H1 (cell line): Measurements from ENCODE around the gene ZNF133. TPM values are rescaled to one million over a fixed set of nuclear protein-coding genes. Genes with fewer than 3 reads are reported as not detected.

Source experiments
- CTCF ChIA-PET: fragments of 300-600 bp; sonication (Branson Sonifier 250); formaldehyde crosslinking; loops from one replicate; lab custom pipeline; 2021; ENCODE audit not compliant: partially characterized antibody; lab: Charles Lee
- POLR2A ChIA-PET: fragments of 300-600 bp; sonication (Branson Sonifier 250); formaldehyde crosslinking; loops from one replicate; lab custom pipeline; 2021; ENCODE audit warnings: inconsistent platforms; ENCODE audit not compliant: partially characterized antibody; lab: Charles Lee
- DNase-seq, 2 experiments: peaks; one replicate each; pipeline versions ENCODE4 v3.0.0 to v3.0.0-alpha.2; 2010 to 2022; ENCODE audit warnings: low spot score in 2 of 2, low read depth in 1 of 2, mixed read lengths in 1 of 2
- FAIRE-seq: peaks from 2 replicates; lab custom pipeline; 2011; peaks lifted over from hg19 to GRCh38; lab: Jason Lieb, UNC
- H2AFZ ChIP-seq: 2 replicates; pipeline ENCODE4 v1.8.1; 2012; ENCODE audit warnings: low read length, inconsistent platforms
- H2AK5ac ChIP-seq: 2 replicates; pipeline ENCODE4 v1.6.1; 2013; ENCODE audit warnings: low read depth, low read length
- H2BK120ac ChIP-seq: replicated peaks from 2 replicates; pipeline ENCODE3; 2013; ENCODE audit warnings: low read depth, low read length, inconsistent platforms
- H2BK12ac ChIP-seq: 2 replicates; pipeline ENCODE4 v1.6.1; 2013; ENCODE audit warnings: low read depth, low read length
- H2BK15ac ChIP-seq: 2 replicates; pipeline ENCODE4 v1.6.1; 2013; ENCODE audit warnings: low read length
- H2BK20ac ChIP-seq: 2 replicates; pipeline ENCODE4 v1.6.1; 2013; ENCODE audit warnings: low read length
- H2BK5ac ChIP-seq: 2 replicates; pipeline ENCODE4 v1.6.1; 2013; ENCODE audit warnings: low read depth, low read length
- H3K14ac ChIP-seq: 2 replicates; pipeline ENCODE4 v1.6.1; 2013; ENCODE audit warnings: inconsistent platforms; ENCODE audit not compliant: insufficient read length
- H3K18ac ChIP-seq: 2 replicates; pipeline ENCODE4 v1.6.1; 2013; ENCODE audit warnings: low read length; ENCODE audit errors: extremely low read depth
- H3K23ac ChIP-seq: 2 replicates; pipeline ENCODE4 v1.6.1; 2013; ENCODE audit warnings: inconsistent platforms; ENCODE audit not compliant: insufficient read length
- H3K23me2 ChIP-seq: 2 replicates; pipeline ENCODE4 v1.6.1; 2013; ENCODE audit warnings: low read depth, low read length
- H3K27ac ChIP-seq: 2 replicates; pipeline ENCODE4 v1.6.1; 2011; ENCODE audit warnings: low read depth, low read length, inconsistent platforms
- H3K27me3 ChIP-seq, 4 experiments: replicated peaks in 1 of 4; 1 replicate in 1 of 4; 2 replicates in 3 of 4; pipeline versions ENCODE4 v1.6.1 to v1.8.1; 2011 to 2013; ENCODE audit warnings: low read length in 3 of 4, mild to moderate bottlenecking in 3 of 4, inconsistent platforms in 2 of 4, mixed read lengths in 2 of 4, moderate library complexity in 1 of 4; ENCODE audit not compliant: control insufficient read depth in 3 of 4, insufficient read depth in 3 of 4; ENCODE audit errors: extremely low read depth in 1 of 4
- H3K36me3 ChIP-seq, 4 experiments: 2 replicates each; pipeline versions ENCODE4 v1.6.1 to v1.8.1; 2011 to 2013; ENCODE audit warnings: mild to moderate bottlenecking in 4 of 4, low read length in 3 of 4, moderate library complexity in 2 of 4, control low read depth in 1 of 4, inconsistent platforms in 1 of 4; ENCODE audit not compliant: insufficient read depth in 4 of 4, control insufficient read depth in 2 of 4
- H3K4ac ChIP-seq: replicated peaks from 2 replicates; pipeline ENCODE3; 2013; ENCODE audit warnings: low read length, low read depth, mixed read lengths, inconsistent platforms; ENCODE audit not compliant: insufficient read length
- H3K4me1 ChIP-seq, 4 experiments: replicated peaks in 1 of 4; 1 replicate in 1 of 4; 2 replicates in 3 of 4; pipeline versions ENCODE4 v1.6.1 to v1.8.1; 2011 to 2013; ENCODE audit warnings: low read length in 3 of 4, inconsistent platforms in 2 of 4, mixed read lengths in 1 of 4; ENCODE audit not compliant: insufficient read depth in 4 of 4, control insufficient read depth in 3 of 4
- H3K4me2 ChIP-seq, 2 experiments: 2 replicates each; pipeline versions ENCODE4 v1.6.1 to v1.8.1; 2011 to 2013; ENCODE audit warnings: low read depth in 2 of 2, low read length in 2 of 2, control low read depth in 1 of 2, inconsistent platforms in 1 of 2, mild to moderate bottlenecking in 1 of 2; ENCODE audit not compliant: insufficient read depth in 1 of 2
- H3K4me3 ChIP-seq, 4 experiments: fragments of 200-600, 300-600 bp in 1 of 4; sonication (generic), shearing (Covaris generic), sonication (Bioruptor Twin) in 1 of 4; 2 replicates each; pipeline versions ENCODE4 v1.5.1 to v1.8.1; 2011 to 2016; ENCODE audit warnings: low read length in 4 of 4, low read depth in 3 of 4, control low read depth in 2 of 4, inconsistent platforms in 2 of 4, mild to moderate bottlenecking in 2 of 4, mixed read lengths in 1 of 4, moderate library complexity in 1 of 4; ENCODE audit not compliant: insufficient read depth in 2 of 4; ENCODE audit errors: extremely low read depth in 1 of 4
- H3K56ac ChIP-seq: replicated peaks from 2 replicates; pipeline ENCODE3; 2013; ENCODE audit warnings: low read depth, mild to moderate bottlenecking, mixed read lengths, low read length, inconsistent platforms; ENCODE audit not compliant: insufficient read length
- H3K79me1 ChIP-seq: 2 replicates; pipeline ENCODE4 v1.6.1; 2013; ENCODE audit warnings: low read depth, low read length, control low read depth
- H3K79me2 ChIP-seq, 2 experiments: 2 replicates each; pipeline versions ENCODE4 v1.6.1 to v1.8.1; 2012 to 2013; ENCODE audit warnings: low read length in 2 of 2, mild to moderate bottlenecking in 2 of 2, inconsistent platforms in 1 of 2; ENCODE audit not compliant: insufficient read depth in 2 of 2, control insufficient read depth in 1 of 2
- H3K9ac ChIP-seq, 4 experiments: replicated peaks in 1 of 4; 1 replicate in 1 of 4; 2 replicates in 3 of 4; pipeline versions ENCODE4 v1.6.1 to v1.8.1; 2011 to 2013; ENCODE audit warnings: low read depth in 3 of 4, low read length in 3 of 4, control low read depth in 2 of 4, mild to moderate bottlenecking in 2 of 4, moderate library complexity in 2 of 4, inconsistent platforms in 1 of 4; ENCODE audit errors: extremely low read depth in 1 of 4
- H3K9me3 ChIP-seq, 2 experiments: 2 replicates each; pipeline versions ENCODE4 v1.6.1 to v1.8.1; 2012 to 2013; ENCODE audit warnings: mild to moderate bottlenecking in 2 of 2, moderate library complexity in 2 of 2, control low read depth in 1 of 2, inconsistent platforms in 1 of 2, low read depth in 1 of 2, low read length in 1 of 2, mixed read lengths in 1 of 2; ENCODE audit not compliant: insufficient read depth in 2 of 2
- H4K20me1 ChIP-seq, 2 experiments: replicated peaks in 1 of 2; 2 replicates each; pipeline versions ENCODE3 to v1.8.1; 2011 to 2013; ENCODE audit warnings: inconsistent platforms in 2 of 2, low read length in 2 of 2, mild to moderate bottlenecking in 1 of 2; ENCODE audit not compliant: insufficient read depth in 2 of 2, control insufficient read depth in 1 of 2
- H4K5ac ChIP-seq: 2 replicates; pipeline ENCODE4 v1.6.1; 2013; ENCODE audit warnings: low read length, low read depth, mixed read lengths, inconsistent platforms; ENCODE audit not compliant: insufficient read length
- H4K8ac ChIP-seq: 2 replicates; pipeline ENCODE4 v1.8.0; 2013; ENCODE audit warnings: mild to moderate bottlenecking, moderate library complexity, low read length, inconsistent platforms; ENCODE audit not compliant: insufficient read depth; ENCODE audit errors: extremely low read depth
- H4K91ac ChIP-seq: replicated peaks from 2 replicates; pipeline ENCODE3; 2013; ENCODE audit warnings: low read length, mixed read lengths, inconsistent platforms; ENCODE audit not compliant: insufficient read length
- NANOG ChIP-seq: IDR thresholded peaks from 2 replicates; pipeline ENCODE4 v1.6.1; 2011; ENCODE audit warnings: low read length, low read depth, mild to moderate bottlenecking, inconsistent platforms; ENCODE audit not compliant: insufficient read depth, poor library complexity, severe bottlenecking
- POU5F1 ChIP-seq: IDR thresholded peaks from 2 replicates; pipeline ENCODE4 v1.6.1; 2011; ENCODE audit warnings: low read depth, mild to moderate bottlenecking, low read length, moderate library complexity
- SRF ChIP-seq: IDR thresholded peaks from 2 replicates; pipeline ENCODE4 v1.6.1; 2011; ENCODE audit warnings: mild to moderate bottlenecking, low read depth, low read length, moderate library complexity
- YY1 ChIP-seq: IDR thresholded peaks from 2 replicates; pipeline ENCODE4 v1.6.1; 2011; ENCODE audit warnings: low read depth, mild to moderate bottlenecking, low read length
- WGBS, 2 experiments: shearing (Covaris generic) in 1 of 2; methylation state at CpG; one replicate each; pipeline versions ENCODE4 v1.1.6 to v1.1.7; 2013 to 2015; ENCODE audit warnings: low lambda C conversion rate in 2 of 2, mixed read lengths in 2 of 2, inconsistent platforms in 1 of 2, low coverage in 1 of 2, missing lambda C conversion rate in 1 of 2; ENCODE audit not compliant: insufficient replicate concordance in 2 of 2, insufficient coverage in 1 of 2, insufficient read length in 1 of 2; ENCODE audit errors: extremely low coverage in 1 of 2, missing lambda C conversion rate in 1 of 2; 5-methylcytosine and 5-hydroxymethylcytosine counted together
- polyA plus RNA-seq, 7 experiments: library from polyadenylated mRNA; depleted of rRNA in 3 of 7; stranded (reverse) in 5 of 7; unstranded in 2 of 7; fragments of >200 nt in 5 of 7; fragments of 200-250 nt in 2 of 7; gene quantifications; 1 replicate in 5 of 7; 2 replicates in 1 of 7; 4 replicates in 1 of 7; pipeline versions ENCODE4 v1.2.1 to v1.2.3, GENCODE V29; 2011 to 2013; ENCODE audit warnings: missing spikeins in 2 of 7, mixed read lengths in 2 of 7
- total RNA-seq: library from RNA; stranded (reverse); fragmentation: NEBNext Ultra II Directional; extraction: Animal tissue kit (Norgen Biotek cat#: 25700); gene quantifications from 2 replicates; pipeline ENCODE4 v1.2.1, GENCODE V29; 2021

The ZNF133 gene
- total and polyA plus RNA-seq, 2 of the 8 experiments (the other 6 are each of a cell fraction or from before 2014, with no cell fraction given), result 12.1 to 15.8 TPM

DNA sequence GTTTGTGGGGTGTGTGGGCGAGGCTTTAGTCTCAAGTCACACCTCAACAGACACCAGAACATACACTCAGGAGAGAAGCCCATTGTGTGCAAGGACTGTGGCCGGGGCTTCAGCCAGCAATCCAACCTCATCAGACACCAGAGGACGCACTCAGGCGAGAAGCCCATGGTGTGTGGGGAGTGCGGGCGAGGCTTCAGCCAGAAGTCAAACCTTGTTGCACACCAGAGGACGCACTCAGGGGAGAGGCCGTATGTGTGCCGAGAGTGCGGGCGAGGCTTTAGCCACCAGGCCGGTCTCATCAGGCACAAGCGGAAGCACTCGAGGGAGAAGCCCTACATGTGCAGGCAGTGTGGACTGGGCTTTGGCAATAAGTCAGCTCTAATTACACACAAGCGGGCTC, 27.8 kb downstream of the ZNF133 start:
- Histone ChIP-seq H3K9me3 (no peaks in the 10 kb centered on the region), H3K79me2 (no peaks in the 10 kb centered on the region), H2AFZ (no peak overlapping the region), H2BK12ac (no peak overlapping the region), H3K36me3 (peaks cover 0 to 12% (median 11%) of the 10 kb centered on the region in 4 experiments; a peak in 4 of 8 replicates), H3K79me1 (no peaks in the 10 kb centered on the region), H2AK5ac (no peak overlapping the region), H3K4me3 (no peak overlapping the region), H2BK20ac (no peak overlapping the region), H4K91ac (no peak overlapping the region), H3K23me2 (no peaks in the 10 kb centered on the region), H3K14ac (no peak overlapping the region), H3K9ac (no peak overlapping the region), H3K27me3 (no peaks in the 10 kb centered on the region), H4K8ac (no peak overlapping the region), H3K4me2 (no peak overlapping the region), H3K4me1 (no peaks in the 10 kb centered on the region), H2BK120ac (no peak overlapping the region), H3K4ac (no peak overlapping the region), H3K56ac (no peak overlapping the region), H3K18ac (no peak overlapping the region), H3K23ac (no peak overlapping the region), H3K27ac (no peak overlapping the region), H2BK15ac (no peak overlapping the region), H4K20me1 (peaks cover 0 to 3% of the 10 kb centered on the region in 2 experiments), H2BK5ac (no peak overlapping the region), H4K5ac (no peak overlapping the region)
- ChIA-PET POLR2A (no interaction called here), CTCF (no interaction called here)
- no peak for FAIRE-seq
- TF ChIP-seq SRF (no peak), YY1 (no peak), NANOG (no peak), POU5F1 (no peak)
- 92% methylated on average over 15 of the region's 15 CpGs; no CpG with 5 or more reads in 1 of the 2 experiments for WGBS, 2 experiments
- no peak for DNase-seq
